ENCODE measurements around the gene CDH2.
"Not testable (repeated sequence)": the region's sequence is repeated elsewhere in the genome, so short reads cannot be mapped to it uniquely, and the experiment has no call there.

Gene CDH2

GRCh38 chr18:27970321-27970720 lies 206.6 kb downstream of the CDH2 start:
- no peak for DNase-seq

GRCh38 chr18:27969206-27969605 lies 207.7 kb downstream of the CDH2 start:
- no peak for DNase-seq

- no peak for DNase-seq
Measured at GRCh38 chr18:27967913-27968824, 208.8 kb downstream of the CDH2 start.

- no peak for DNase-seq
Measured at GRCh38 chr18:27966881-27967280, 210.0 kb downstream of the CDH2 start.

- no peak for DNase-seq
Measured at GRCh38 chr18:27964811-27965210, 212.1 kb downstream of the CDH2 start.

GRCh38 chr18:27959101-27959500 lies 217.8 kb downstream of the CDH2 start:
- no peak for DNase-seq

- DNase-seq, result no peak
Measured at GRCh38 chr18:27956001-27956640, 220.8 kb downstream of the CDH2 start.

- no peak for DNase-seq
Measured at GRCh38 chr18:27954226-27954625, 222.7 kb downstream of the CDH2 start.

GRCh38 chr18:27952741-27953140 lies 224.2 kb downstream of the CDH2 start:
- no peak for DNase-seq

GRCh38 chr18:27950648-27951228 lies 226.2 kb downstream of the CDH2 start:
- DNase-seq, result no peak

- DNase-seq, result no peak
Measured at GRCh38 chr18:27948986-27949385, 227.9 kb downstream of the CDH2 start.

GRCh38 chr18:27942706-27943105 lies 234.2 kb downstream of the CDH2 start:
- DNase-seq, result no peak

GRCh38 chr18:27931535-27931934 lies 245.4 kb downstream of the CDH2 start:
- DNase-seq, result no peak

- DNase-seq, result no peak
Measured at GRCh38 chr18:27922780-27923179, 254.2 kb downstream of the CDH2 start.

GRCh38 chr18:27921904-27922751 lies 254.8 kb downstream of the CDH2 start:
- no peak for DNase-seq

GRCh38 chr18:27921392-27921791 lies 255.5 kb downstream of the CDH2 start:
- no peak for DNase-seq

GRCh38 chr18:27920836-27921235 lies 256.1 kb downstream of the CDH2 start:
- no peak for DNase-seq

GRCh38 chr18:27906189-27906588 lies 270.7 kb downstream of the CDH2 start:
- DNase-seq, result not testable (repeated sequence)

GRCh38 chr18:27903906-27904305 lies 273.0 kb downstream of the CDH2 start:
- DNase-seq, result no peak

GRCh38 chr18:27901424-27902226 lies 275.3 kb downstream of the CDH2 start:
- no peak for DNase-seq
